Endodermal cell (in vitro differentiated cells): ENCODE measurements around the gene TEX36. TPM values are rescaled to one million over a fixed set of nuclear protein-coding genes. Genes with fewer than 3 reads are reported as not detected.

Source experiments
- DNase-seq: peaks from one replicate; pipeline ENCODE4 v3.0.0-alpha.2; 2017
- H3K27ac ChIP-seq: 2 replicates; pipeline ENCODE4 v1.5.1; 2013; ENCODE audit warnings: mild to moderate bottlenecking, low read depth, low read length, moderate library complexity
- H3K27me3 ChIP-seq: 2 replicates; pipeline ENCODE4 v1.6.1; 2013; ENCODE audit warnings: mild to moderate bottlenecking, low read length, moderate library complexity; ENCODE audit not compliant: insufficient read depth, control insufficient read depth, poor library complexity, severe bottlenecking
- H3K36me3 ChIP-seq: 2 replicates; pipeline ENCODE4 v1.7.0; 2013; ENCODE audit warnings: mild to moderate bottlenecking, low read length, moderate library complexity; ENCODE audit not compliant: control insufficient read depth, insufficient read depth
- H3K4me1 ChIP-seq: one replicate; pipeline ENCODE4 v1.7.0; 2013; ENCODE audit warnings: low read length; ENCODE audit not compliant: control insufficient read depth, insufficient read depth
- H3K4me3 ChIP-seq: 2 replicates; pipeline ENCODE4 v1.5.1; 2013; ENCODE audit warnings: mild to moderate bottlenecking, low read length, moderate library complexity
- H3K9ac ChIP-seq: 2 replicates; pipeline ENCODE4 v1.6.1; 2013; ENCODE audit warnings: mild to moderate bottlenecking, low read length, moderate library complexity; ENCODE audit not compliant: poor library complexity, severe bottlenecking; ENCODE audit errors: extremely low read depth
- H3K9me3 ChIP-seq: 2 replicates; pipeline ENCODE4 v1.6.1; 2013; ENCODE audit warnings: mild to moderate bottlenecking, low read length, moderate library complexity; ENCODE audit not compliant: control insufficient read depth
- H3K27ac Mint-ChIP-seq: 2 replicates; pipeline ENCODE4 v1.8.0; 2020; ENCODE audit warnings: mixed read lengths
- H3K27me3 Mint-ChIP-seq: 2 replicates; pipeline ENCODE4 v1.8.0; 2021; ENCODE audit warnings: mild to moderate bottlenecking, mixed read lengths; ENCODE audit not compliant: insufficient read depth
- H3K36me3 Mint-ChIP-seq: 2 replicates; pipeline ENCODE4 v1.8.0; 2020; ENCODE audit warnings: low read depth, mixed read lengths
- H3K4me1 Mint-ChIP-seq: 2 replicates; pipeline ENCODE4 v1.8.0; 2020; ENCODE audit warnings: mixed read lengths
- H3K4me3 Mint-ChIP-seq: 2 replicates; pipeline ENCODE4 v1.8.0; 2020; ENCODE audit warnings: mild to moderate bottlenecking, moderate library complexity, mixed read lengths
- H3K9me3 Mint-ChIP-seq: 2 replicates; pipeline ENCODE4 v1.8.0; 2020; ENCODE audit warnings: mild to moderate bottlenecking, mixed read lengths
- CTCF ChIP-seq: fragments of 200-600 bp; sonication (generic); conservative IDR thresholded peaks from 2 replicates; pipeline ENCODE4 v1.5.0; 2021; ENCODE audit warnings: antibody characterized with exemption, mild to moderate bottlenecking
- WGBS, 2 experiments: methylation state at CpG; one replicate each; pipeline versions ENCODE4 v1.1.5 to v1.1.7; 2013; ENCODE audit warnings: missing lambda C conversion rate in 2 of 2, mixed read lengths in 1 of 2; ENCODE audit not compliant: insufficient coverage in 1 of 2, insufficient read length in 1 of 2; 5-methylcytosine and 5-hydroxymethylcytosine counted together
- total RNA-seq, 2 donors: library from RNA; stranded (reverse); fragmentation: NEBNext Ultra II Directional in 1 of 2; extraction: Animal tissue kit (Norgen Biotek cat#: 25700) in 1 of 2; gene quantifications; 2 replicates in 1 of 2; 3 replicates in 1 of 2; pipeline ENCODE4 v1.2.1, GENCODE V29; 2021

The TEX36 gene
- total RNA-seq, 2 donors from 2014 or later: not detected

- Histone ChIP-seq H3K27me3 (no peaks in the 10 kb centered on the region), H3K36me3 (no peaks in the 10 kb centered on the region), H3K9me3 (no peaks in the 10 kb centered on the region), H3K9ac (no peak overlapping the region), H3K4me1 (peaks cover 2% of the 10 kb centered on the region), H3K27ac (no peak overlapping the region), H3K4me3 (no peak overlapping the region)
- H3K27me3 Mint-ChIP-seq: no peaks in the 10 kb centered on the region
- WGBS, 2 experiments: 84 to 87% methylated on average over 3 to 5 of the region's 5 CpGs
- H3K9me3 Mint-ChIP-seq: no peaks in the 10 kb centered on the region
- H3K27ac Mint-ChIP-seq: no peak overlapping the region
- no peak for TF ChIP-seq CTCF
- peaks cover 6% of the 10 kb centered on the region for H3K4me1 Mint-ChIP-seq
- no peak for DNase-seq
- H3K4me3 Mint-ChIP-seq: no peak overlapping the region
- no peaks in the 10 kb centered on the region for H3K36me3 Mint-ChIP-seq
These were observed 51.2 kb downstream of the TEX36 start for GRCh38 chr10:125631806-125632205.

DNA sequence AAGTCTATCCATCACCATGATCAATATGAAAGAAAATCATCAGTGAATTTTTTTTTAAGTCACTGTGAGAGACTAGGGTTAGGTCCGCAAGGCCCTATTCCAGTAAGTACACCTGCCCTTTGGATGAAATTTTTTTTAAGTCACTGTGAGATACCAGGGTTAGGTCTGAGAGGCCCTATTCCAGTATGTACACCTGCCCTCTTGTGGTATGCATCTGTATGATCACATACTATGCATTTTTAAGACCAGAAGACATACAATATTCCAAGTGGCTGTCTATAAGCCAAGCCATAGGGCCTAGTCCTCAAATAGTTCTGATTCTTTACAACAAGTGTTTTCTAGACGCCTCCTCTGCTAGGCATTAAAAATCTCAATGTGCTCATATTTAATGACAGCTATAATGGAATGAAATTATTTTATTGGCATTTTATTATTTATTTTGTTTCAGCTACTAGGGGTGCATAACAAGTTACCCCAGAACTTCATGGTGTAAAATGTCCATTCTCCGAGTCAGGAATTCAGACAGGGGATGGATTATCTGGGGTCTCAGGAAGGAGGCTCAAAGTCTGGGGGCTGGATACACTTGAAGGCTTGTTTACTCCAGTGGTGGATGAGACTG is 53.1 kb downstream of the TEX36 start:
- peaks cover 12% of the 10 kb centered on the region for H3K4me1 Mint-ChIP-seq
- H3K4me1 ChIP-seq: peaks cover 5% of the 10 kb centered on the region

GRCh38 chr10:125628104-125629049 is 54.6 kb downstream of the TEX36 start:
- no peaks in the 10 kb centered on the region for H3K27me3 ChIP-seq
- DNase-seq: no peak
- H3K9ac ChIP-seq: no peak overlapping the region
- Mint-ChIP-seq H3K27me3 (no peaks in the 10 kb centered on the region), H3K4me1 (peaks cover 12% of the 10 kb centered on the region), H3K27ac (no peak overlapping the region), H3K36me3 (no peaks in the 10 kb centered on the region), H3K4me3 (no peak overlapping the region), H3K9me3 (no peaks in the 10 kb centered on the region)
- no peak overlapping the region for H3K4me3 ChIP-seq
- no peaks in the 10 kb centered on the region for H3K9me3 ChIP-seq
- H3K27ac ChIP-seq: no peak overlapping the region
- H3K4me1 ChIP-seq: peaks cover 5% of the 10 kb centered on the region
- TF ChIP-seq CTCF: no peak
- no peaks in the 10 kb centered on the region for H3K36me3 ChIP-seq
- 94 to 97% methylated on average over 6 to 11 of the region's 11 CpGs for WGBS, 2 experiments

More for the DNA sequence above, 53.1 kb downstream of the TEX36 start:
- 87 to 90% methylated on average over 2 to 3 of the region's 3 CpGs for WGBS, 2 experiments
- Mint-ChIP-seq H3K27ac (no peak overlapping the region), H3K4me3 (no peak overlapping the region), H3K36me3 (no peaks in the 10 kb centered on the region), H3K27me3 (no peaks in the 10 kb centered on the region), H3K9me3 (no peaks in the 10 kb centered on the region)
- no peak for DNase-seq
- Histone ChIP-seq H3K4me3 (no peak overlapping the region), H3K9ac (no peak overlapping the region), H3K36me3 (no peaks in the 10 kb centered on the region), H3K27ac (no peak overlapping the region), H3K27me3 (no peaks in the 10 kb centered on the region), H3K9me3 (no peaks in the 10 kb centered on the region)
- TF ChIP-seq CTCF: peak; percentile 63
